Measurements from ENCODE around the gene SEC24D.

The SEC24D gene

DNA sequence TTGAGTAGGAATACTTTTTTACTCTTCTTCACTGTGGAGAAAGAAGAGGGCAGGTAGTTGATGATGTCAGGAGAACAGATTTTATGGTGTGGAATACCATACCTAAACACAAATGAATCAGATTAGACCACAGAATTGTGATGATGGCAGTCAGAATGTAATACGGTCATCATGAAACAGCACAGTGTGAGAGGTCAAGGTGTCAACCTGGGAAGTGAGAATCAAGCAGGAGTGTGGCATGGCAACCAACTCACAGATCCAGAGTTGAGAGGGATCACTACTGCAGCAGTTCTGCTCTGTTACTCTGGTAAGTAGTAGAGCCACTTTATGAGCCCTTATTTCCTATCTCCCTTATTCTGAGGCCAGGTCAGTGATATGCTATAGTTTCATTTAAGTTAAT is 123.1 kb downstream of the SEC24D start:
- no peak for FAIRE-seq

DNA sequence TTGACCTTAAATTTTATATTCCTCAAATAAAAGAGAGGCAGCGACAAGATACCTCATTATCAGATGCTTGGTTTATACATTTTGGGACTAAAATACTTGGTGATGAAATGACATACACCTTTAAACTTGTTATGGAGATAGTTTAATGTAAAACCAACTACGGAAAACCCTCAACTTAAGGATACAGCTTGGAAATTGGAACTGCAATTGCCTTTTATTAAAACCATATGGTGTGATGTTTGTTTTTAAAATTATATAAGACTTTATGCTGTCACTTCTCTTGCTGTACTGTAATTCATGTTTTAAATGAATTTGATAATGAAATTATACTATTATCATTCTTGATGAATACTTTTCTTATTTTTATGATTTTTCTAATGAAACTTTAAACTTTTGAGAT is 124.9 kb downstream of the SEC24D start:
- FAIRE-seq = peak; percentile 42

DNA sequence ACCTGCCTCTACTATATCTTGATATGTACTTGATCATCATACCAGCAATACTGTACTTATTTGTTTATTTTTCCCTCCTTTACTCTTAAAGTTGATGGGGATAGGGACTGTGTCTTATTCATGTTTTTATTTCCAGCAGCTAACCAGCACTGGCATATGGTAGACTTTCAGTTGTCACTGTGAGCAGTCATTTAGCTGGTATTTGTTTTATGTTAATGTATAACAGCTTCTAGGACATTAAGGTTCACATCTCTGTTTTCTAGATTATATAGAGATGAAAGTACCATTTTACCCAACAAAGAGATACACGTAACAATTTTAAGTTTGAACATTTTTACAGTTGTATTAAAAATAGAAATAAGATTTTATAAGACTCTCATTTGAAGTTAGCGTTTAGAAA is 132.8 kb downstream of the SEC24D start:
- peak; percentile 60 for FAIRE-seq

GRCh38 chr4:118684873-118685811 is 150.8 kb downstream of the SEC24D start, which contains the start of gene METTL14:
METTL14 (plus strand) TSS chr4:118685392; CDS start chr4:118685535, 143 bp downstream.
- peak; percentile 95 for FAIRE-seq

DNA sequence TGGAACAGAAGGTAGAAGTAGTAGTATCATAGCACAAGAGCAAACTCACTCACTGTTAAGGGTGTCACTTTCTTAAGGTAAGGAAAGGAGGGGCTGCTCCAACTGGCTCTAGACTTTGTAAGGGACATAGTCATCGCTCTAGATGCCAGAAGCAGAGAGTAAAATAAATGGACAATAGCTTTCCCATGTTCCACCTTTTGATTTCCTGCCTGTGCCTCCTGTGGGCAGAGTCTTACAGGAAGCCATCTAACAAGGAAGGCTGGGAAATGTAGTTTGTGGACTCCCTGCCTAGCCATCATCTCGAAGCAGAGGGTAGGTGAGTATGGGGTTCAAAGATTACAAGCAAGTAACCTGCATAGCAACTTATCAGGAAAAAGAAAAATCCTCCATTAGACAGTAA is 152.4 kb downstream of the SEC24D start:
- FAIRE-seq = no peak

GRCh38 chr4:118682928-118683327 is 153.0 kb downstream of the SEC24D start:
- FAIRE-seq = no peak

- no peak for FAIRE-seq
Observed at GRCh38 chr4:118680808-118681207, 155.1 kb downstream of the SEC24D start.

DNA sequence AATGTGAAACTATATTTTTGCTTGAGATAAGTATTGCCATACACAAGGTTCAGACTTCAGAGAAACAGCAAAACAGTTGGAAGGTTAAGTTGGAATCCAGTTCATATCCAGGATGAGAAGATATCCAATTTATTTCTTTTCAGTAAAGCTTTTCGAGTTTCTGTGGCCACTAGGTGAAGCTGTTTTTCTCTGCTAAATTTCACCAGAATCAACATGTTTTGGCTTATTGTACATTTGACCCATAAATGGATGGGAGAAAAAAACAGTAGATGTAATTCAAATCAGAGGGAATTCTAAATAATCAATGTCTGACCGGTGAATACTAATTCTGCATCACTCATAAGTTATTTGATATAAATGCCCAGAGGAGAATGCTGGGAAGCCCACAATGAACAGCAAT is 159.8 kb downstream of the SEC24D start:
- no peak for FAIRE-seq

Measured in G401.6 (cell line).